ENCODE results near the gene MRPS11. TPM values are rescaled to one million over a fixed set of nuclear protein-coding genes. Genes with fewer than 3 reads are reported as not detected.

The MRPS11 gene
- total and polyA plus RNA-seq, 2 donors: 38.5 to 59.6 TPM

Other genes with a start within 250 kb of the MRPS11 start
- gene NTRK3, start 211.0 kb upstream of the MRPS11 start, total RNA-seq: 0.57 TPM
- gene NTRK3, start 211.0 kb upstream of the MRPS11 start, polyA plus RNA-seq: 5.8 TPM
- gene MRPL46, start 320 bp upstream of the MRPS11 start, total RNA-seq: 31.7 TPM
- gene MRPL46, start 320 bp upstream of the MRPS11 start, polyA plus RNA-seq: 29.7 TPM
- 4.1 TPM for gene DET1, start 79.0 kb downstream of the MRPS11 start, total RNA-seq
- 5.0 TPM for gene DET1, start 79.0 kb downstream of the MRPS11 start, polyA plus RNA-seq
- 13.8 TPM for gene AEN, start 153.6 kb downstream of the MRPS11 start, total RNA-seq
- gene AEN, start 153.6 kb downstream of the MRPS11 start, polyA plus RNA-seq: 14.1 TPM
- 75.1 TPM for gene ISG20, start 171.3 kb downstream of the MRPS11 start, total RNA-seq
- gene ISG20, start 171.3 kb downstream of the MRPS11 start, polyA plus RNA-seq: 272 TPM